HepG2 (cell line): ENCODE data around the gene AMOTL2. TPM values are rescaled to one million over a fixed set of nuclear protein-coding genes. Genes with fewer than 3 reads are reported as not detected.

Experiments
- CBX5 ChIP-seq: sonication (generic); formaldehyde crosslinking; IDR thresholded peaks from 2 replicates; pipeline ENCODE4 v1.4.0; 2020; ENCODE audit warnings: missing genetic modification reagents, borderline replicate concordance
- CHCHD3 ChIP-seq: sonication (generic); formaldehyde crosslinking; IDR thresholded peaks from 2 replicates; pipeline ENCODE4 v1.8.0; 2022; ENCODE audit warnings: mild to moderate bottlenecking, missing genetic modification reagents, moderate library complexity
- HMG20A ChIP-seq: IDR thresholded peaks from 2 replicates; pipeline ENCODE4 v1.6.1; 2016; ENCODE audit warnings: borderline replicate concordance
- HNRNPH1 ChIP-seq: fragments of 200-400 bp; formaldehyde crosslinking; optimal IDR thresholded peaks from 2 replicates; pipeline ENCODE3; 2017; ENCODE audit warnings: mild to moderate bottlenecking, low read depth, low read length
- ISX ChIP-seq: sonication (generic); formaldehyde crosslinking; conservative IDR thresholded peaks from 2 replicates; pipeline ENCODE4 v1.5.0; 2020; ENCODE audit warnings: missing genetic modification reagents
- JUND ChIP-seq: sonication (generic); formaldehyde crosslinking; IDR thresholded peaks from 2 replicates; pipeline ENCODE4 v1.8.0; 2022; ENCODE audit warnings: mild to moderate bottlenecking, missing genetic modification reagents
- KDM1A ChIP-seq: IDR thresholded peaks from 2 replicates; pipeline ENCODE4 v1.6.1; 2016; ENCODE audit warnings: missing compliant biosample characterization
- MNT ChIP-seq: fragments of 450-650 bp; IDR thresholded peaks from 2 replicates; pipeline ENCODE4 v1.6.1; 2016
- MTF1 ChIP-seq: sonication (generic); formaldehyde crosslinking; IDR thresholded peaks from 2 replicates; pipeline ENCODE4 v1.5.0; 2020; ENCODE audit warnings: missing genetic modification reagents
- NKX3-1 ChIP-seq: sonication (generic); formaldehyde crosslinking; IDR thresholded peaks from 2 replicates; pipeline ENCODE4 v1.5.0; 2020; ENCODE audit warnings: missing genetic modification reagents
- PHF8 ChIP-seq: sonication (generic); formaldehyde crosslinking; IDR thresholded peaks from 2 replicates; pipeline ENCODE4 v1.5.0; 2020; ENCODE audit warnings: missing genetic modification reagents
- RARG ChIP-seq: sonication (generic); formaldehyde crosslinking; IDR thresholded peaks from 2 replicates; pipeline ENCODE4 v1.4.0; 2020; ENCODE audit warnings: low read depth, mild to moderate bottlenecking, missing genetic modification reagents
- SKI ChIP-seq: fragments of 450-650 bp; IDR thresholded peaks from one replicate; pipeline ENCODE4 v1.6.1; 2018; ENCODE audit warnings: mild to moderate bottlenecking; ENCODE audit not compliant: partially characterized antibody
- THAP7 ChIP-seq: sonication (generic); formaldehyde crosslinking; IDR thresholded peaks from 2 replicates; pipeline ENCODE4 v1.8.1; 2023; ENCODE audit warnings: mild to moderate bottlenecking, missing genetic modification reagents
- WIZ ChIP-seq: sonication (generic); formaldehyde crosslinking; IDR thresholded peaks from 2 replicates; pipeline ENCODE4 v1.5.1; 2020; ENCODE audit warnings: mild to moderate bottlenecking, missing genetic modification reagents
- ZBTB8A ChIP-seq: sonication (generic); formaldehyde crosslinking; IDR thresholded peaks from 2 replicates; pipeline ENCODE4 v1.4.0; 2020; ENCODE audit warnings: mild to moderate bottlenecking, low read depth, missing genetic modification reagents, borderline replicate concordance
- ZNF3 ChIP-seq: IDR thresholded peaks from 2 replicates; pipeline ENCODE4 v1.7.0; 2017; ENCODE audit warnings: inconsistent platforms
- ZNF331 ChIP-seq: sonication (generic); formaldehyde crosslinking; IDR thresholded peaks from 2 replicates; pipeline ENCODE4 v1.4.0; 2020; ENCODE audit warnings: missing genetic modification reagents
- ZNF350 ChIP-seq: sonication (generic); formaldehyde crosslinking; IDR thresholded peaks from 2 replicates; pipeline ENCODE4 v1.4.0; 2020; ENCODE audit warnings: mild to moderate bottlenecking, low read depth, missing genetic modification reagents, borderline replicate concordance
- ZNF530 ChIP-seq: sonication (generic); formaldehyde crosslinking; IDR thresholded peaks from 2 replicates; pipeline ENCODE4 v1.5.0; 2020; ENCODE audit warnings: low read depth, mild to moderate bottlenecking, missing genetic modification reagents
- ZNF567 ChIP-seq: sonication (generic); formaldehyde crosslinking; IDR thresholded peaks from 2 replicates; pipeline ENCODE4 v1.8.1; 2023; ENCODE audit warnings: mild to moderate bottlenecking, missing genetic modification reagents, borderline replicate concordance
- ZSCAN25 ChIP-seq: sonication (generic); formaldehyde crosslinking; IDR thresholded peaks from 2 replicates; pipeline ENCODE4 v1.8.0; 2022; ENCODE audit warnings: mild to moderate bottlenecking, missing genetic modification reagents
- polyA plus RNA-seq, 8 experiments: library from polyadenylated mRNA; depleted of rRNA in 3 of 8; stranded (reverse) in 7 of 8; unstranded in 1 of 8; fragments of >200 nt; fragmentation: Illumina TruSeq in 4 of 8; extraction: Trizol in 4 of 8; gene quantifications; 2 replicates each; pipeline versions ENCODE4 v1.2.1 to v1.2.3, GENCODE V29; 2011 to 2016; ENCODE audit warnings: low read depth in 4 of 8, missing spikeins in 1 of 8, mixed read lengths in 1 of 8; ENCODE audit not compliant: insufficient read depth in 1 of 8
- total RNA-seq, 5 experiments: library from RNA; depleted of rRNA; stranded (reverse); fragments of >200 nt; fragmentation: Illumina TruSeq; extraction: Trizol; gene quantifications; 2 replicates each; pipeline ENCODE4 v1.2.3, GENCODE V29; 2016; ENCODE audit warnings: low read depth in 1 of 5
- TF ChIP-seq, protein P1 (sequence below): sonication (generic); formaldehyde crosslinking; IDR thresholded peaks from 2 replicates; pipeline ENCODE4 v1.4.0; 2020; ENCODE audit warnings: missing genetic modification reagents
- TF ChIP-seq, protein P2 (sequence below): IDR thresholded peaks from 2 replicates; pipeline ENCODE4 v1.6.1; 2012; ENCODE audit warnings: low read depth, low read length, improper control_type of control experiment
- TF ChIP-seq, protein P3 (sequence below): sonication (generic); formaldehyde crosslinking; IDR thresholded peaks from 2 replicates; pipeline ENCODE4 v1.8.0; 2022; ENCODE audit warnings: mild to moderate bottlenecking, missing genetic modification reagents, borderline replicate concordance

The AMOTL2 gene
- total and polyA plus RNA-seq, 2 of the 13 experiments (the other 11 are each of a cell fraction or from before 2014, with no cell fraction given) = 17.3 to 18.5 TPM

DNA sequence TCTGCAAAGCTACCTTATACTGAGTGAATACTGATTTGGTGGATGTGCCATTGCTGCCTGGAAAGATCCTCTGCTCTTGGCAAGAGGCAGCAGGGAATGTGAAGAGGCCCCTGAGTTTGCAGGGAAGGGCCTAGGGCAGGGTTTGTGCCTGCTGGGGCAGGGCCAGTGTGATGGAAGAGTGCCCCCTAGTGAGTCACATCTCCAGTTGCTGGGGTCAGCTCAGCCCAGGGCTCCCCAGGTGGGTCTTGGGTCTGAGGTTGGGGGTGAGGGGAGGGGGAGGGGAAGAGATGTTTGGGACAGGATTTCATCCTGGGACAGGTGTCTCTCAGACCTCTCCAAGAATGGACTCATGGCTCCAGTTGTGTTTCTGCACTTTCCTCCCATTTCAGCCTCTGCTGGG is 4.1 kb upstream of the AMOTL2 start (continued):
- no peak for TF ChIP-seq CBX5 (CRISPR knock-in tag)
- TF ChIP-seq MNT = no peak
- no peak for TF ChIP-seq ZNF530
- TF ChIP-seq PHF8 (CRISPR knock-in tag) = no peak
- TF ChIP-seq, protein P1, sequence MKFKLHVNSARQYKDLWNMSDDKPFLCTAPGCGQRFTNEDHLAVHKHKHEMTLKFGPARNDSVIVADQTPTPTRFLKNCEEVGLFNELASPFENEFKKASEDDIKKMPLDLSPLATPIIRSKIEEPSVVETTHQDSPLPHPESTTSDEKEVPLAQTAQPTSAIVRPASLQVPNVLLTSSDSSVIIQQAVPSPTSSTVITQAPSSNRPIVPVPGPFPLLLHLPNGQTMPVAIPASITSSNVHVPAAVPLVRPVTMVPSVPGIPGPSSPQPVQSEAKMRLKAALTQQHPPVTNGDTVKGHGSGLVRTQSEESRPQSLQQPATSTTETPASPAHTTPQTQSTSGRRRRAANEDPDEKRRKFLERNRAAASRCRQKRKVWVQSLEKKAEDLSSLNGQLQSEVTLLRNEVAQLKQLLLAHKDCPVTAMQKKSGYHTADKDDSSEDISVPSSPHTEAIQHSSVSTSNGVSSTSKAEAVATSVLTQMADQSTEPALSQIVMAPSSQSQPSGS (CRISPR knock-in tag) = peak; percentile 35; the same call in 1 of the 2 replicates
- TF ChIP-seq WIZ (CRISPR knock-in tag) = no peak
- TF ChIP-seq, protein P2, sequence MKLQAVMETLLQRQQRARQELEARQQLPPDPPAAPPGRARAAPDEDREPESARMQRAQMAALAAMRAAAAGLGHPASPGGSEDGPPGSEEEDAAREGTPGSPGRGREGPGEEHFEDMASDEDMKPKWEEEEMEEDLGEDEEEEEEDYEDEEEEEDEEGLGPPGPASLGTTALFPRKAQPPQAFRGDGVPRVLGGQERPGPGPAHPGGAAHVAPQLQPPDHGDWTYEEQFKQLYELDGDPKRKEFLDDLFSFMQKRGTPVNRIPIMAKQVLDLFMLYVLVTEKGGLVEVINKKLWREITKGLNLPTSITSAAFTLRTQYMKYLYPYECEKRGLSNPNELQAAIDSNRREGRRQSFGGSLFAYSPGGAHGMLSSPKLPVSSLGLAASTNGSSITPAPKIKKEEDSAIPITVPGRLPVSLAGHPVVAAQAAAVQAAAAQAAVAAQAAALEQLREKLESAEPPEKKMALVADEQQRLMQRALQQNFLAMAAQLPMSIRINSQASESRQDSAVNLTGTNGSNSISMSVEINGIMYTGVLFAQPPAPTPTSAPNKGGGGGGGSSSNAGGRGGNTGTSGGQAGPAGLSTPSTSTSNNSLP = no peak
- TF ChIP-seq RARG (CRISPR knock-in tag) = no peak
- no peak for TF ChIP-seq ZNF3 (CRISPR knock-in tag)
- no peak for TF ChIP-seq NKX3-1 (CRISPR knock-in tag)
- no peak for TF ChIP-seq HMG20A (CRISPR knock-in tag)
- peak; percentile 57; the same call in 1 of the 2 replicates for TF ChIP-seq ZNF331 (CRISPR knock-in tag)
- no peak for TF ChIP-seq ZBTB8A
- no peak for TF ChIP-seq JUND
- TF ChIP-seq, protein P3, sequence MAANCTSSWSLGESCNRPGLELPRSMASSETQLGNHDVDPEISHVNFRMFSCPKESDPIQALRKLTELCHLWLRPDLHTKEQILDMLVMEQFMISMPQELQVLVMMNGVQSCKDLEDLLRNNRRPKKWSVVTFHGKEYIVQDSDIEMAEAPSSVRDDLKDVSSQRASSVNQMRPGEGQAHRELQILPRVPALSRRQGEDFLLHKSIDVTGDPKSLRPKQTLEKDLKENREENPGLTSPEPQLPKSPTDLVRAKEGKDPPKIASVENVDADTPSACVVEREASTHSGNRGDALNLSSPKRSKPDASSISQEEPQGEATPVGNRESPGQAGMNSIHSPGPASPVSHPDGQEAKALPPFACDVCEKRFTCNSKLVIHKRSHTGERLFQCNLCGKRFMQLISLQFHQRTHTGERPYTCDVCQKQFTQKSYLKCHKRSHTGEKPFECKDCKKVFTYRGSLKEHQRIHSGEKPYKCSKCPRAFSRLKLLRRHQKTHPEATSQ = no peak
- peak; percentile 63; the same call in 1 of the 2 replicates for TF ChIP-seq ZSCAN25 (CRISPR knock-in tag)
- TF ChIP-seq MTF1 = no peak
- no peak for TF ChIP-seq THAP7 (CRISPR knock-in tag)
- TF ChIP-seq ZNF567 (CRISPR knock-in tag) = no peak
- TF ChIP-seq ISX = no peak
- no peak for TF ChIP-seq ZNF350 (CRISPR knock-in tag)
- no peak for TF ChIP-seq CHCHD3 (CRISPR knock-in tag)
- TF ChIP-seq KDM1A = no peak
- no peak for TF ChIP-seq SKI
- no peak for TF ChIP-seq HNRNPH1
